Adrenal gland (tissue), 5 donors: Measurements from ENCODE around the gene PRDM10.

Source experiments
- CTCF ChIP-seq, 6 experiments: fragments of 450-650 bp in 4 of 6; fragments of 200-600 bp in 2 of 6; sonication (generic) in 1 of 6; IDR thresholded peaks; 1 replicate in 5 of 6; 2 replicates in 1 of 6; pipeline versions ENCODE4 v1.5.1 to v1.8.0; 2016 to 2021; ENCODE audit warnings: antibody characterized with exemption in 6 of 6, mild to moderate bottlenecking in 2 of 6, moderate library complexity in 1 of 6
- POLR2A ChIP-seq, 2 donors: fragments of 450-650 bp; IDR thresholded peaks; one replicate each; pipeline ENCODE4 v1.6.1; 2017; ENCODE audit warnings: antibody characterized with exemption in 2 of 2, mild to moderate bottlenecking in 2 of 2, moderate library complexity in 1 of 2
- donor health status: DM: no; HTN: no; CAD: no.

GRCh38 chr11:130002352-130002845 is at the start of gene PRDM10:
- TF ChIP-seq CTCF (IDR thresholded peaks at IDR 0.05) (peak in 4 of 6 experiments; percentile 2 to 42 (median 28)), POLR2A (IDR thresholded peaks at IDR 0.05) (peak in 1 of 2 donors; percentile 71)
